Measurements from ENCODE around the gene KCND1. TPM values are rescaled to one million over a fixed set of nuclear protein-coding genes. Genes with fewer than 3 reads are reported as not detected.
A peak's percentile ranks its signal among the peaks of the same experiment; 100 is the strongest.

The KCND1 gene
- total RNA-seq, 2 experiments from 2014 or later: 7.6 to 8.8 TPM

GRCh38 chrX:48927736-48928382 lies 43.8 kb downstream of the KCND1 start:
- intact Hi-C loops (cut with micrococcal nuclease; ENCODE audit: unreplicated experiment): no loop called here
- H3K9me2 ChIP-seq (ENCODE audit: insufficient read depth, low read length): no peaks in the 10 kb centered on the region
- H2AFZ ChIP-seq (ENCODE audit: low read length): no peak overlapping the region
- peaks cover 18% of the 10 kb centered on the region; the same call in 1 of the 2 replicates for H3K79me2 ChIP-seq (ENCODE audit: insufficient read depth, low read depth, low read length)
- H3K27ac ChIP-seq (ENCODE audit: low read depth, low read length, poor library complexity, severe bottlenecking): peak overlapping the region; percentile 58
- H3K4me3 ChIP-seq (ENCODE audit: low read depth, low read length, poor library complexity, severe bottlenecking): peak overlapping the region; percentile 24
- H3K4me1 ChIP-seq (ENCODE audit: insufficient read depth, low read length, poor library complexity, severe bottlenecking): peaks cover 22% of the 10 kb centered on the region
- BruUV-seq (replicated peaks): no TSS peak
- TF ChIP-seq EZH2phosphoT487 (IDR thresholded peaks at IDR 0.05; ENCODE audit: borderline replicate concordance, low read depth, low read length) (no peak), CTCF (conservative IDR thresholded peaks at IDR 0.05; ENCODE audit: low read length) (no peak)
- H3K9me3 ChIP-seq (ENCODE audit: low read length): no peaks in the 10 kb centered on the region
- no peak for DNase-seq (ENCODE audit: low spot score)
- H4K20me1 ChIP-seq (ENCODE audit: insufficient read depth, low read length): no peaks in the 10 kb centered on the region
- peak overlapping the region; percentile 76 for H3K4me2 ChIP-seq (ENCODE audit: low read length)
- POLR2A ChIA-PET: interaction anchor here (1.3 kb wide), 1 partner anchor 12 kb away, joined by 3 read pairs; no protein-coding TSS in a partner anchor
- H3K36me3 ChIP-seq (ENCODE audit: insufficient read depth, low read length): peaks cover 77% of the 10 kb centered on the region
- CTCF ChIA-PET (ENCODE audit: unreplicated experiment): interaction anchor here (0.5 kb wide), 1 partner anchor 11 kb away, joined by 3 read pairs; no protein-coding TSS in a partner anchor

GRCh38 chrX:48927123-48927522 lies 44.5 kb downstream of the KCND1 start:
- Histone ChIP-seq H3K9me2 (ENCODE audit: insufficient read depth, low read length) (no peaks in the 10 kb centered on the region), H3K9me3 (ENCODE audit: low read length) (no peaks in the 10 kb centered on the region), H4K20me1 (ENCODE audit: insufficient read depth, low read length) (no peaks in the 10 kb centered on the region), H3K4me2 (ENCODE audit: low read length) (peak overlapping the region; percentile 76), H3K79me2 (ENCODE audit: insufficient read depth, low read depth, low read length) (peaks cover 18% of the 10 kb centered on the region; the same call in 1 of the 2 replicates), H3K36me3 (ENCODE audit: insufficient read depth, low read length) (peaks cover 76% of the 10 kb centered on the region), H2AFZ (ENCODE audit: low read length) (no peak overlapping the region), H3K4me3 (ENCODE audit: low read depth, low read length, poor library complexity, severe bottlenecking) (no peak overlapping the region), H3K27ac (ENCODE audit: low read depth, low read length, poor library complexity, severe bottlenecking) (peak overlapping the region; percentile 58), H3K4me1 (ENCODE audit: insufficient read depth, low read length, poor library complexity, severe bottlenecking) (peaks cover 22% of the 10 kb centered on the region)
- POLR2A ChIA-PET: interaction anchor here (1.3 kb wide), 1 partner anchor 13 kb away, joined by 3 read pairs; no protein-coding TSS in a partner anchor
- BruUV-seq (replicated peaks): no TSS peak
- DNase-seq (ENCODE audit: low spot score): no peak
- intact Hi-C loops (cut with micrococcal nuclease; ENCODE audit: unreplicated experiment): no loop called here
- CTCF ChIA-PET (ENCODE audit: unreplicated experiment): interaction anchor here (0.5 kb wide), 1 partner anchor 12 kb away, joined by 3 read pairs; no protein-coding TSS in a partner anchor
- TF ChIP-seq CTCF (conservative IDR thresholded peaks at IDR 0.05; ENCODE audit: low read length): no peak
- TF ChIP-seq EZH2phosphoT487 (IDR thresholded peaks at IDR 0.05; ENCODE audit: borderline replicate concordance, low read depth, low read length): no peak

GRCh38 chrX:48924270-48924669 lies 47.4 kb downstream of the KCND1 start:
- Histone ChIP-seq H3K9me3 (ENCODE audit: low read length) (no peaks in the 10 kb centered on the region), H3K4me3 (ENCODE audit: low read depth, low read length, poor library complexity, severe bottlenecking) (no peak overlapping the region), H3K27ac (ENCODE audit: low read depth, low read length, poor library complexity, severe bottlenecking) (no peak overlapping the region), H3K36me3 (ENCODE audit: insufficient read depth, low read length) (peaks cover 59% of the 10 kb centered on the region), H3K4me1 (ENCODE audit: insufficient read depth, low read length, poor library complexity, severe bottlenecking) (peaks cover 50% of the 10 kb centered on the region), H4K20me1 (ENCODE audit: insufficient read depth, low read length) (no peaks in the 10 kb centered on the region), H3K9me2 (ENCODE audit: insufficient read depth, low read length) (no peaks in the 10 kb centered on the region), H3K79me2 (ENCODE audit: insufficient read depth, low read depth, low read length) (peaks cover 18% of the 10 kb centered on the region; the same call in 1 of the 2 replicates), H2AFZ (ENCODE audit: low read length) (no peak overlapping the region), H3K4me2 (ENCODE audit: low read length) (no peak overlapping the region)
- CTCF ChIA-PET (ENCODE audit: unreplicated experiment): no interaction called here
- no peak for DNase-seq (ENCODE audit: low spot score)
- no peak for TF ChIP-seq EZH2phosphoT487 (IDR thresholded peaks at IDR 0.05; ENCODE audit: borderline replicate concordance, low read depth, low read length)
- TF ChIP-seq CTCF (conservative IDR thresholded peaks at IDR 0.05; ENCODE audit: low read length): no peak
- POLR2A ChIA-PET: no interaction called here
- no TSS peak for BruUV-seq (replicated peaks)
- intact Hi-C loops (cut with micrococcal nuclease; ENCODE audit: unreplicated experiment): no loop called here
